ENCODE measurements around the gene CARD11.
A peak's percentile ranks its signal among the peaks of the same experiment; 100 is the strongest.

Gene CARD11

GRCh38 chr7:2947058-2947780 is 96.4 kb downstream of the CARD11 start:
- Histone ChIP-seq H3K4me3 (ENCODE audit: control insufficient read depth in 1 of 7, extremely low read depth in 1 of 7, insufficient read depth in 4 of 7, low read depth in 2 of 7, low read length in 6 of 7) (no peak overlapping the region), H3K27ac (ENCODE audit: insufficient read depth in 1 of 2, low read depth in 1 of 2, low read length in 2 of 2, poor library complexity in 1 of 2, severe bottlenecking in 2 of 2) (no peak overlapping the region), H3K36me3 (ENCODE audit: control insufficient read depth in 4 of 4, insufficient read depth in 4 of 4, low read length in 3 of 4) (peaks cover 0 to 14% (median 8%) of the 10 kb centered on the region in 4 experiments), H3K27me3 (replicated peaks in 2 of 5; ENCODE audit: control insufficient read depth in 4 of 5, insufficient read depth in 5 of 5, low read length in 4 of 5) (no peaks in the 10 kb centered on the region), H3K4me1 (ENCODE audit: control extremely low read depth in 1 of 4, control insufficient read depth in 4 of 4, insufficient read depth in 4 of 4, low read length in 3 of 4) (peaks cover 4 to 23% (median 8%) of the 10 kb centered on the region in 4 experiments), H3K9me3 (ENCODE audit: control extremely low read depth in 1 of 5, control insufficient read depth in 4 of 5, insufficient read depth in 2 of 5, low read depth in 1 of 5, low read length in 4 of 5) (peaks cover 0 to 9% (median 2%) of the 10 kb centered on the region in 5 experiments)
- 93% methylated on average over 9 of the region's 12 CpGs for whole genome bisulfite sequencing (ENCODE audit: insufficient coverage)
- CTCF ChIA-PET, result interaction anchor here (1.0 to 1.7 kb wide), 5 partner anchors 10 to 27 kb away, joined by 3 to 4 read pairs (median 3); no protein-coding TSS in a partner anchor
- POLR2A ChIA-PET, result interaction anchor here (0.6 kb wide), 2 partner anchors 10 to 348 kb away, joined by 4 to 5 read pairs; no protein-coding TSS in a partner anchor
- no peak for DNase-seq

DNA sequence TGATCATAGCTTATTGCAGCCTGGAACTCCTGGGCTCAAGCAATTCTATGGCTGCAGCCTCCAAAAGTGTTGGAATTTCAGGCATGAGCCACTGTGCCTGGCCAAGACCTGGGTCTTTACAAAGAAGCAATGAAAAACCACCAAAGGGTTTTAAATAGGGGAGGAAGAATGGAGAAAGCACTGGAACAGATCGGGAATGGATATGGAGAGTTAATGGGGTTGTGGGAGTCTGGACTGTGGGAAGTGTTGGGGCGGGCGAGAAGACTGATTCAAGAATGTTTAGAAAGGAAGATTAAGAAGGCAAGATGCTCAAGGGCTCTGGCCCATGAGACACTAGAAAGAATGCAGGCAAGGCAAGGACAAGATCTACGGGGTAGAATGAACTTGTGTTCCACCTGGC is 98.5 kb downstream of the CARD11 start:
- Histone ChIP-seq H3K27me3 (replicated peaks in 2 of 5; ENCODE audit: control insufficient read depth in 4 of 5, insufficient read depth in 5 of 5, low read length in 4 of 5) (no peaks in the 10 kb centered on the region), H3K27ac (ENCODE audit: insufficient read depth in 1 of 2, low read depth in 1 of 2, low read length in 2 of 2, poor library complexity in 1 of 2, severe bottlenecking in 2 of 2) (no peak overlapping the region), H3K9me3 (ENCODE audit: control extremely low read depth in 1 of 5, control insufficient read depth in 4 of 5, insufficient read depth in 2 of 5, low read depth in 1 of 5, low read length in 4 of 5) (peaks cover 0 to 7% (median 2%) of the 10 kb centered on the region in 5 experiments), H3K36me3 (ENCODE audit: control insufficient read depth in 4 of 4, insufficient read depth in 4 of 4, low read length in 3 of 4) (peaks cover 0 to 14% (median 8%) of the 10 kb centered on the region in 4 experiments), H3K4me3 (ENCODE audit: control insufficient read depth in 1 of 7, extremely low read depth in 1 of 7, insufficient read depth in 4 of 7, low read depth in 2 of 7, low read length in 6 of 7) (no peak overlapping the region), H3K4me1 (ENCODE audit: control extremely low read depth in 1 of 4, control insufficient read depth in 4 of 4, insufficient read depth in 4 of 4, low read length in 3 of 4) (peaks cover 4 to 29% (median 13%) of the 10 kb centered on the region in 4 experiments)
- ChIA-PET POLR2A (no interaction called here), CTCF (no interaction called here)
- WGBS (ENCODE audit: insufficient coverage), result 100% methylated on average over 4 of the region's 4 CpGs
- DNase-seq, result no peak

DNA sequence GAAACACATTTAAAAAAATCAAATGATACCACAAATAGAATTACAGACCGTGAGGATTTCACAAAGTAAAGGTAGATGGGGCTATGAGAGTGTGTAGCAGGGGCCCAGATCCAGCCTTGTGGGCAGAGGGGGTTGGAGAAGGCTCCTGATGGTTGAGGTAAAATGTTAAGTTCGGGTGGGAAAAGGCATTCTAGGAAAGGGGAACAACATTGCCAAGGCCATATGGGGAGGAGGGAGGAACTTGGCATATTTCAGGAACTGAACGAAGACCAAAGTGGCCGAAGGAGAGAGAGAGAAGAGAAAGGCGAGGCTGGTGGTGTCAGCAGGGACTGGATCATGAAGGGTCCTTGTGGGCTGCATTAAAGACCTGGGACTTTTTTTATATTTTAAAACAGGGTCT is 98.9 kb downstream of the CARD11 start:
- WGBS (ENCODE audit: insufficient coverage), result 74% methylated on average over 4 of the region's 5 CpGs
- Histone ChIP-seq H3K9me3 (ENCODE audit: control extremely low read depth in 1 of 5, control insufficient read depth in 4 of 5, insufficient read depth in 2 of 5, low read depth in 1 of 5, low read length in 4 of 5) (peaks cover 0 to 5% (median 2%) of the 10 kb centered on the region in 5 experiments), H3K4me1 (ENCODE audit: control extremely low read depth in 1 of 4, control insufficient read depth in 4 of 4, insufficient read depth in 4 of 4, low read length in 3 of 4) (peaks cover 4 to 32% (median 15%) of the 10 kb centered on the region in 4 experiments), H3K36me3 (ENCODE audit: control insufficient read depth in 4 of 4, insufficient read depth in 4 of 4, low read length in 3 of 4) (peaks cover 0 to 14% (median 8%) of the 10 kb centered on the region in 4 experiments), H3K27me3 (replicated peaks in 2 of 5; ENCODE audit: control insufficient read depth in 4 of 5, insufficient read depth in 5 of 5, low read length in 4 of 5) (no peaks in the 10 kb centered on the region), H3K4me3 (ENCODE audit: control insufficient read depth in 1 of 7, extremely low read depth in 1 of 7, insufficient read depth in 4 of 7, low read depth in 2 of 7, low read length in 6 of 7) (no peak overlapping the region), H3K27ac (ENCODE audit: insufficient read depth in 1 of 2, low read depth in 1 of 2, low read length in 2 of 2, poor library complexity in 1 of 2, severe bottlenecking in 2 of 2) (no peak overlapping the region)
- DNase-seq, result no peak
- ChIA-PET POLR2A (no interaction called here), CTCF (interaction anchor here (1.0 kb wide), 2 partner anchors 9 to 27 kb away, joined by 3 read pairs; no protein-coding TSS in a partner anchor)

DNA sequence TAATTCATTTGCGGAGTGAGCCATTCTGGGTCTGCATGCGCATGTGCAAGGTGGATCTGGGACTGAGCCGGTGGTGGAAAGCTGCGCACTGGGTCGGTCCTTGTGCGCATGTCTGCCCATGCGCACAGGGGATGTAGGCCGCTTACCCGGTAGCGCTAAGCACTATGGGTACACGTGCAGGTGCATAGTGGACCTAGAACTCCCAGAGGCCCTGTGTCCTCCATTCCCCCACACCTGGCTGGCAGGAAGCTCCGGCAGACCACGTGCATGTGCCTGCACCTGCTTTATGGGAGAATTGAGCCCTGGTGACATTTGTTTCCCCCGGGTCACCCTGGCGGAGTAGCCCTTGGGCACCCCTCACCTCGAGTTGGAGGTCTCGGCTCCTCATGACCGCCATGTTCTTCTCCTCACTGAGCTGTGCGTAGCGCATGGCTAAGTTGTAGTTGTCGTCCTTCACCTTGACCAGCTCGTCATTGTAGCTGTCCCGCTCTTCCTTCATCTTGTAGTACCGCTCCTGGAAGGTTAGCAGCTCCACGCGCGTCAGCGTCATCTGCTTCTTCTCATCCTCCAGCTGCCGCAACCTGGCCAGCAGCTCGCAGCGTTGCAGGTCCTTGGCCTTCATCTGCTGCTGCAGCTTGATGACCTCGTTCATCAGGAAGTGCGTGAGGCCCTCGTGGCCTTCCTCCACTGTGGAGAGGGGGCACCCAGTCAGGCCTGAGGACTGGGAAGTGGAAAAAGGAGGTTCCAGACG is 99.6 kb downstream of the CARD11 start:
- ChIA-PET CTCF (interaction anchor here (1.0 kb wide), 2 partner anchors 10 to 27 kb away, joined by 3 read pairs; no protein-coding TSS in a partner anchor), POLR2A (no interaction called here)
- no peak for DNase-seq
- no peaks in the 10 kb centered on the region for H3K9me3 ChIP-seq (ENCODE audit: control extremely low read depth in 1 of 5, control insufficient read depth in 4 of 5, insufficient read depth in 2 of 5, low read depth in 1 of 5, low read length in 4 of 5)
- H3K4me3 ChIP-seq (ENCODE audit: control insufficient read depth in 1 of 7, extremely low read depth in 1 of 7, insufficient read depth in 4 of 7, low read depth in 2 of 7, low read length in 6 of 7), result no peak overlapping the region
- H3K27me3 ChIP-seq (replicated peaks in 2 of 5; ENCODE audit: control insufficient read depth in 4 of 5, insufficient read depth in 5 of 5, low read length in 4 of 5), result no peaks in the 10 kb centered on the region
- peaks cover 4 to 39% (median 22%) of the 10 kb centered on the region in 4 experiments for H3K4me1 ChIP-seq (ENCODE audit: control extremely low read depth in 1 of 4, control insufficient read depth in 4 of 4, insufficient read depth in 4 of 4, low read length in 3 of 4)
- peaks cover 0 to 14% (median 8%) of the 10 kb centered on the region in 4 experiments for H3K36me3 ChIP-seq (ENCODE audit: control insufficient read depth in 4 of 4, insufficient read depth in 4 of 4, low read length in 3 of 4)
- H3K27ac ChIP-seq (ENCODE audit: insufficient read depth in 1 of 2, low read depth in 1 of 2, low read length in 2 of 2, poor library complexity in 1 of 2, severe bottlenecking in 2 of 2), result no peak overlapping the region
- WGBS (ENCODE audit: insufficient coverage), result 96% methylated on average over 30 of the region's 35 CpGs

DNA sequence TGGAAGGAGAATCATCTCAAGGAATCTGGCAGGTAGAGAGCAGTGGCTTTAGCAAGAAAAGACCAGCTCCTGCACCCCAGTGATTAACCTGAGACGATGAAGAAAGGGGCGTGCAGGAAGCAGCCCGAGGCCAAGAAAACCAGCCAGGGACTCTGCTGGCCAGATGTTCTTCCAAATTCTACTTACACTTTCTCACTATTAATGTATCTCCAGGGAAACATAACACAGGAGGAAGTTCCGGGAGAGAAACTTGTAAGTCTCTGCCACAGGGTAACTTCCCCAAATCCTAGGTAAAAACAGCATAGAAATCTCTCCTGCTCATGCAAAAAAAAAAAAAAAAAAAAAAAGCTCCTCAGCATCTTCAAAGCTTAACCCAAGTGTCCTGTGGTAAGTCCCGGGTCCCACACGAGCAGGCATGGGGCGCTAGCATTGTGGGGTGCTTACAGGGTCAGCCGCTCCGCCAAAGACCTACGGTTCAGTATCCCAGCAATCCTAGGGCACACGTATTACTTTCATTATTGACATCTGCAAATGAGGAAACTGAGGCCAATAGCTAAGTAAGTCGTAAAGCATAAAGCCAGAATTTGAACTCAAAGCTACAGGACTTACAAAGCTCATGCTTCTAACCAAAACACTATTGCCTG is 102.3 kb downstream of the CARD11 start:
- Histone ChIP-seq H3K4me3 (ENCODE audit: control insufficient read depth in 1 of 7, extremely low read depth in 1 of 7, insufficient read depth in 4 of 7, low read depth in 2 of 7, low read length in 6 of 7) (peak overlapping the region in 2 of 7 experiments; percentile 12 to 24), H3K4me1 (ENCODE audit: control extremely low read depth in 1 of 4, control insufficient read depth in 4 of 4, insufficient read depth in 4 of 4, low read length in 3 of 4) (peaks cover 4 to 46% (median 26%) of the 10 kb centered on the region in 4 experiments), H3K36me3 (ENCODE audit: control insufficient read depth in 4 of 4, insufficient read depth in 4 of 4, low read length in 3 of 4) (peaks cover 0 to 28% (median 16%) of the 10 kb centered on the region in 4 experiments), H3K27me3 (replicated peaks in 2 of 5; ENCODE audit: control insufficient read depth in 4 of 5, insufficient read depth in 5 of 5, low read length in 4 of 5) (no peaks in the 10 kb centered on the region), H3K27ac (ENCODE audit: insufficient read depth in 1 of 2, low read depth in 1 of 2, low read length in 2 of 2, poor library complexity in 1 of 2, severe bottlenecking in 2 of 2) (no peak overlapping the region), H3K9me3 (ENCODE audit: control extremely low read depth in 1 of 5, control insufficient read depth in 4 of 5, insufficient read depth in 2 of 5, low read depth in 1 of 5, low read length in 4 of 5) (no peaks in the 10 kb centered on the region)
- ChIA-PET CTCF (interaction anchor here (0.8 to 1.4 kb wide), 4 partner anchors 11 to 333 kb away, joined by 3 to 4 read pairs (median 3); no protein-coding TSS in a partner anchor), POLR2A (interaction anchor here (0.6 kb wide), 1 partner anchor 148 kb away, joined by 3 read pairs; no protein-coding TSS in a partner anchor)
- WGBS (ENCODE audit: insufficient coverage), result 57% methylated on average over 6 of the region's 12 CpGs
- DNase-seq, result peak; percentile 61 to 93 (median 91)

GRCh38 chr7:2940466-2940865 is 103.2 kb downstream of the CARD11 start:
- H3K4me3 ChIP-seq (ENCODE audit: control insufficient read depth in 1 of 7, extremely low read depth in 1 of 7, insufficient read depth in 4 of 7, low read depth in 2 of 7, low read length in 6 of 7), result no peak overlapping the region
- ChIA-PET POLR2A (interaction anchor here (0.6 kb wide), 1 partner anchor 147 kb away, joined by 3 read pairs; no protein-coding TSS in a partner anchor), CTCF (no interaction called here)
- H3K27ac ChIP-seq (ENCODE audit: insufficient read depth in 1 of 2, low read depth in 1 of 2, low read length in 2 of 2, poor library complexity in 1 of 2, severe bottlenecking in 2 of 2), result no peak overlapping the region
- H3K4me1 ChIP-seq (ENCODE audit: control extremely low read depth in 1 of 4, control insufficient read depth in 4 of 4, insufficient read depth in 4 of 4, low read length in 3 of 4), result peaks cover 4 to 46% (median 26%) of the 10 kb centered on the region in 4 experiments
- no peaks in the 10 kb centered on the region for H3K9me3 ChIP-seq (ENCODE audit: control extremely low read depth in 1 of 5, control insufficient read depth in 4 of 5, insufficient read depth in 2 of 5, low read depth in 1 of 5, low read length in 4 of 5)
- H3K27me3 ChIP-seq (replicated peaks in 2 of 5; ENCODE audit: control insufficient read depth in 4 of 5, insufficient read depth in 5 of 5, low read length in 4 of 5), result no peaks in the 10 kb centered on the region
- peaks cover 2 to 24% (median 14%) of the 10 kb centered on the region in 4 experiments for H3K36me3 ChIP-seq (ENCODE audit: control insufficient read depth in 4 of 4, insufficient read depth in 4 of 4, low read length in 3 of 4)
- DNase-seq, result no peak

Data from common myeloid progenitor, CD34-positive (primary cell).